ENCODE results near the gene SPCS3.
A peak's percentile ranks its signal among the peaks of the same experiment; 100 is the strongest.
"Not testable (repeated sequence)": the region's sequence is repeated elsewhere in the genome, so short reads cannot be mapped to it uniquely, and the experiment has no call there.

Gene SPCS3

DNA sequence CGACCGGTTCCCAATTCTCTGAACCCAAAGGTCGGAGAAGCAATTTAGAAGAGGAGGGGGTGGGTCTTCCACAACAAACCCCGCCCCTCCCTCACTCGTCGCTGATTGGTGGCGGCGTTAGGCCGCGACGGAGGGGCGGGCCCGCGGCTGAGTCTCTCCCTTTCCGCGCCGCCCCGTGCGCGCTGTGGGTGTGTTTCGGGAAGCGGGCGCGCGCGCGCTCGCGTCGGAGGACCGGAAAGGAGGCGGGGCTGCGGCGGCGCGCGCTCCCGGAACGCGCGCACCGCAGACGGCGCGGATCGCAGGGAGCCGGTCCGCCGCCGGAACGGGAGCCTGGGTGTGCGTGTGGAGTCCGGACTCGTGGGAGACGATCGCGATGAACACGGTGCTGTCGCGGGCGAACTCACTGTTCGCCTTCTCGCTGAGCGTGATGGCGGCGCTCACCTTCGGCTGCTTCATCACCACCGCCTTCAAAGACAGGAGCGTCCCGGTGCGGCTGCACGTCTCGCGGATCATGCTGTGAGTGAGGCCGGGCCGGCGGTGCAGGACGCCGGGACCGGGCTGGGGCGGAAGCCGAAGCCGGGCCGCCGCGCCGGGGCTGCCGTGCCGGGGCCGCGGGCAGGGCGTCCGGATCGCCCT lies at the start of gene SPCS3:
Gene SPCS3, plus strand, starts transcription at position 263 of the 636 bp plus-strand sequence. Its CDS starts 111 bp downstream, at position 374.
- Histone ChIP-seq H3K9ac (ENCODE audit: insufficient read length) (peak within 1 kb of the TSS; percentile 88), H3K36me3 (ENCODE audit: insufficient read depth, low read length) (no peaks in the 10 kb centered on the region), H3K4me3 (peak within 1 kb of the TSS; percentile 96), H3K27ac (peak within 1 kb of the TSS; percentile 86), H3K9me3 (ENCODE audit: low read depth, low read length) (no peaks in the 10 kb centered on the region)
- TF ChIP-seq EZH2 (IDR thresholded peaks at IDR 0.05) (no peak), FOXP2 (optimal IDR thresholded peaks at IDR 0.05; ENCODE audit: control extremely low read depth, extremely low read length, insufficient read depth) (peak; percentile 23), POLR2AphosphoS5 (IDR thresholded peaks at IDR 0.05; ENCODE audit: borderline replicate concordance, low read depth, low read length) (peak; percentile 89)
- DNase-seq (ENCODE audit: low read depth, low spot score) = no peak

DNA sequence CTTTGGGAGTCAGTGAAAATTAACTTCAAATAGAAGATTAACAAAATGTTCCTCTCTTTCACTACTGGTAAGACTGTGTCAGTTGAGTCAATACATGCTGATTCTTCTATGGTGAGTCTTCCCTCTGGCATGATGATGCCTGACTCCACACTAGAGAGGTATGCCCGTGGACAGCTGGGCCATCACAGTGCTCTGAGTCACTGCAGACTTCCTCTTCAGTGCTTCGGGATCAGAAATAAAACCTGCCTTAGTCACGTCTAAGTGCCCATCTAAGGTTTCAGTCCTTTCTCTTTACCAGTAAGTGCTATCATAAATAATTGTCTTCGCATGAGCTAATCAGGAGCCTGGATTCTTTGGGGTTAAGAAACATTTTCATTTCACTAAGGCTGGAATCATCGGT lies 49.1 kb upstream of the SPCS3 start:
- no peak for DNase-seq (ENCODE audit: low read depth, low spot score)
- Histone ChIP-seq H3K4me3 (no peak overlapping the region), H3K36me3 (ENCODE audit: insufficient read depth, low read length) (no peaks in the 10 kb centered on the region), H3K9ac (ENCODE audit: insufficient read length) (no peak overlapping the region), H3K27ac (no peak overlapping the region), H3K9me3 (ENCODE audit: low read depth, low read length) (no peaks in the 10 kb centered on the region)
- TF ChIP-seq POLR2AphosphoS5 (IDR thresholded peaks at IDR 0.05; ENCODE audit: borderline replicate concordance, low read depth, low read length) (no peak), EZH2 (IDR thresholded peaks at IDR 0.05) (no peak)

DNA sequence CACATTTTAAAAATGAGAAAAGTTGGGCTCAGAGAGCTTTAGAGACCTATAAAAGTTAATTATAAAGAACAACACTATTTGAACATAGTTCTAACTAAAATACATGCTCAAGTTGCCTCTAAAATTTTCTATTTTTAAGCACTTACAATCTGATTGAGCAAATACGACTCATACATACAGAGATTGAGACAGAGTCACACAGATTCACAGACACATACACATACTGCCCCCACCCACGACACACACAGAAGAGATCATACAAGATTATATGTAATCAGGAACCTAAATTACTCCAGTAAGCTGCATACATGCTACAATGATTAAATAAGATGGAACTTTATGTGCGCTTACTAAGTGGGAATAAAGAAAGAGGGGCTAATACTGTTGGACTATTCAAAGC lies 48.0 kb upstream of the SPCS3 start:
- H3K27ac ChIP-seq = no peak overlapping the region
- no peaks in the 10 kb centered on the region for H3K36me3 ChIP-seq (ENCODE audit: insufficient read depth, low read length)
- H3K9me3 ChIP-seq (ENCODE audit: low read depth, low read length) = no peaks in the 10 kb centered on the region
- no peak overlapping the region for H3K9ac ChIP-seq (ENCODE audit: insufficient read length)
- DNase-seq (ENCODE audit: low read depth, low spot score) = no peak
- TF ChIP-seq FOXP2 (optimal IDR thresholded peaks at IDR 0.05; ENCODE audit: control extremely low read depth, extremely low read length, insufficient read depth) (no peak), EZH2 (IDR thresholded peaks at IDR 0.05) (no peak), POLR2AphosphoS5 (IDR thresholded peaks at IDR 0.05; ENCODE audit: borderline replicate concordance, low read depth, low read length) (no peak)
- no peak overlapping the region for H3K4me3 ChIP-seq

DNA sequence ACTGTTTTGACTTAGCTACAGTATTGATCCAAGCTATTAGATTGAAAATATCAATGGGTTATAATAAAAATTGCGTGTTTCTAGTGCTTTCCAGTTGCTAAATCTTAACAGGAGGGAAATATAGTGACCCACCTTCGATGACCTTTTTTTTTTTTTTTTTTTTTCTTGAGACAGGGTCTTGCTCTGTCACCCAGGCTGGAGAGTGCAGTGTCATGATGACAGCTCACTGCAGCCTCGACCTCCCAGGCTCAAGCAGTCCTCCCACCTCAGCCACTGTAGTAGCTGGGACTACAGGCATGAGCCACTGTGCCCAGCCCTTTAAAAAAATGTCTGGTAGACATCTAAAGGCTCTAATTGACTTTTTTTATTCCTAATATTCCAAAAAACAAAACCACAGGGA lies 47.0 kb upstream of the SPCS3 start:
- H3K9ac ChIP-seq (ENCODE audit: insufficient read length) = no peak overlapping the region
- H3K27ac ChIP-seq = no peak overlapping the region
- H3K36me3 ChIP-seq (ENCODE audit: insufficient read depth, low read length) = no peaks in the 10 kb centered on the region
- TF ChIP-seq POLR2AphosphoS5 (IDR thresholded peaks at IDR 0.05; ENCODE audit: borderline replicate concordance, low read depth, low read length) (no peak), EZH2 (IDR thresholded peaks at IDR 0.05) (no peak), FOXP2 (optimal IDR thresholded peaks at IDR 0.05; ENCODE audit: control extremely low read depth, extremely low read length, insufficient read depth) (no peak)
- DNase-seq (ENCODE audit: low read depth, low spot score) = no peak
- no peaks in the 10 kb centered on the region for H3K9me3 ChIP-seq (ENCODE audit: low read depth, low read length)
- no peak overlapping the region for H3K4me3 ChIP-seq

DNA sequence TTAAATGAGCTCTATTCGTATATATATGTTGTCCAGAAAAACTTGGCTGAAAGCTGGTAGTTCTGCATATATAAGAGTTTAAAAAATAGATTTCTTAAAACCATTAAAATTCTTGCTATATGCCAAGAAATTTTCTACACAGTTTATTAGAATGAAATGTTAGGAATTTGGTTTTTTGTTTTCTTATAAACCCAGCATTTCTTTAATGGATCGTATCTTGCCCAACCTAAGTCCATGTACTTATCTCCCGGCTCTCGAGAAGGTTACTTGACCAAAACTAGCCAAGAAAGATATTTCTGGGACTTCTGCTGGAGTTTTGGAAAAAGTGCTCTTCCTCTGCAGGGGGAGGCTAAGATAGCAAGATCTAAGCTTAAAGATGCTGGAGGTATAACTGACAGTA lies 46.0 kb upstream of the SPCS3 start:
- no peaks in the 10 kb centered on the region for H3K36me3 ChIP-seq (ENCODE audit: insufficient read depth, low read length)
- TF ChIP-seq POLR2AphosphoS5 (IDR thresholded peaks at IDR 0.05; ENCODE audit: borderline replicate concordance, low read depth, low read length) (no peak), FOXP2 (optimal IDR thresholded peaks at IDR 0.05; ENCODE audit: control extremely low read depth, extremely low read length, insufficient read depth) (no peak), EZH2 (IDR thresholded peaks at IDR 0.05) (no peak)
- H3K9ac ChIP-seq (ENCODE audit: insufficient read length) = no peak overlapping the region
- no peak overlapping the region for H3K4me3 ChIP-seq
- DNase-seq (ENCODE audit: low read depth, low spot score) = no peak
- H3K9me3 ChIP-seq (ENCODE audit: low read depth, low read length) = no peaks in the 10 kb centered on the region
- H3K27ac ChIP-seq = no peak overlapping the region

DNA sequence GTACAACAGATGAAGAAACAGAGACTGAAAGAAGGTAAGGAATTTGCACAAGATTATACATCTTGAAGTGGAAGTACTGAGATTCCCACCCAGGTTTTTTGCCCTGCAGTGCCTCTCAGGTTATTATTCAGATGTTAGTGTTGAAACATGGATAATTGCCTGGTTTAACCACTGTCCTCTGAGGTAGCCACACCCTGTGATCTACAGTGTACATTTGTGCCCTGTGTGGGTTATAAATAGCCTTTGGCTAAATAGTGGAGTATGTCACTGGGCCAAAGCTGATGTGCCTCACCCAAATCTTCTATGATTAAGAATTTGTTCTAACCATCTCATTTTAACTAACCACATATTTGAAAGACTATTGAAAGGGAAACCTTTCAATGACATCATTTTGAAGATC lies 45.3 kb upstream of the SPCS3 start:
- no peak for DNase-seq (ENCODE audit: low read depth, low spot score)
- TF ChIP-seq POLR2AphosphoS5 (IDR thresholded peaks at IDR 0.05; ENCODE audit: borderline replicate concordance, low read depth, low read length) = no peak
- no peak for TF ChIP-seq EZH2 (IDR thresholded peaks at IDR 0.05)
- TF ChIP-seq FOXP2 (optimal IDR thresholded peaks at IDR 0.05; ENCODE audit: control extremely low read depth, extremely low read length, insufficient read depth) = no peak
- no peak overlapping the region for H3K4me3 ChIP-seq
- H3K9me3 ChIP-seq (ENCODE audit: low read depth, low read length) = no peaks in the 10 kb centered on the region
- H3K36me3 ChIP-seq (ENCODE audit: insufficient read depth, low read length) = no peaks in the 10 kb centered on the region
- H3K9ac ChIP-seq (ENCODE audit: insufficient read length) = no peak overlapping the region
- no peak overlapping the region for H3K27ac ChIP-seq

DNA sequence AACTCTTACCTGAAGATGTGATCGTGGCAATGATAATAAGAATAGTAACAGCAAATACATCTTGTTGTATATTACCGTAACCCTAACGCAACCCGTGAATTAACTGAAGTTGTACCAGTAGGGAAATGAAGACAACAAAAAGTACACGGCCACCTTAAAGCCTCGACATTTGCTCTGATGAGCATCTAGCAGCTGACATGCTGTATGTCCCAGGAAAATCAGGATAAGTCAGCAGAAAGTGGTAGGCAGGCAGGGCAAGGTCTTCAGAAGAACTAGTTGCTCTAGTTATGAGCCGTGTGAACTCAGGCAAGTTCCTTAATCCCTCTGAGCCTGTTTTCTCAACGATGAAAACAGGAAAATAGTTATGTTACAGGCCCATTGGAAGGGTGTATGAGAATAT lies 43.1 kb upstream of the SPCS3 start:
- Histone ChIP-seq H3K9me3 (ENCODE audit: low read depth, low read length) (no peaks in the 10 kb centered on the region), H3K9ac (ENCODE audit: insufficient read length) (no peak overlapping the region), H3K27ac (no peak overlapping the region), H3K36me3 (ENCODE audit: insufficient read depth, low read length) (no peaks in the 10 kb centered on the region), H3K4me3 (no peak overlapping the region)
- DNase-seq (ENCODE audit: low read depth, low spot score) = no peak
- no peak for TF ChIP-seq FOXP2 (optimal IDR thresholded peaks at IDR 0.05; ENCODE audit: control extremely low read depth, extremely low read length, insufficient read depth)
- TF ChIP-seq EZH2 (IDR thresholded peaks at IDR 0.05) = no peak
- TF ChIP-seq POLR2AphosphoS5 (IDR thresholded peaks at IDR 0.05; ENCODE audit: borderline replicate concordance, low read depth, low read length) = no peak

DNA sequence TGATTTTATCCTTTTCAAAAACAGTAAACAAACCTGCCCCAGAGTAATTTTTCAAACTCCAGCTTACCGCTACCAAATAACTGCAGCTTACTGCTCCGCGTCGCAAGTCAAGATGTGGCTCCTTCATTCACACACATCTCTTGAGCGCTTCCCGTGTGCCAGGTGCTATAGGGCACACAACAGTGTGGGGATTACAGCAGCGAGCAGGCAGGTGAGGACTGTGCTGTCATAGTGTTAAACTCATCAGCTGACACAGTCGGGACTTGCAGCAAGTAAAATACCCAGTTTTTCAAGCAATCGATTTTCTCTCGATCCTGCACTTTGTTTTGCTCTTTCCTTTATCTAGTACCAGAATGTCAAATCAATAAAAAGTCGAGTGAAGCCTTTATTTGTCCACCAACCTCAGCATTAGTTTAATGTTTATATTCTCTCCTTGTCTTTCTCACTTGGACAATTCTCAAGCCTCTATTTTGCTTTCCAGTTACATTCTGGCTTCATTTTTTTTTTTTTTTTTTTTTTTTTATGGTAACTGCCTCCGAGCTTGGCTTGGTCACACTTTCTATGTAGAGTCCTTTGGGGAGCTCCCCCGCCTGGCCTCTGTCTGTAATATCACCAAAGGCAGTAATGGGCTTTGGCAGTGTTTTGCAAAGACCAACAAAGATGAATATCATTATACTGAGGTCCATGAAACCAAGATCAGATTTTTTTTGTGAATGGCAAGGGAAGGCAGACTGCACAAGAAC lies 42.4 kb upstream of the SPCS3 start:
- no peaks in the 10 kb centered on the region for H3K36me3 ChIP-seq (ENCODE audit: insufficient read depth, low read length)
- H3K4me3 ChIP-seq = no peak overlapping the region
- H3K9me3 ChIP-seq (ENCODE audit: low read depth, low read length) = no peaks in the 10 kb centered on the region
- no peak for DNase-seq (ENCODE audit: low read depth, low spot score)
- TF ChIP-seq FOXP2 (optimal IDR thresholded peaks at IDR 0.05; ENCODE audit: control extremely low read depth, extremely low read length, insufficient read depth) (no peak), EZH2 (IDR thresholded peaks at IDR 0.05) (no peak), POLR2AphosphoS5 (IDR thresholded peaks at IDR 0.05; ENCODE audit: borderline replicate concordance, low read depth, low read length) (no peak)
- no peak overlapping the region for H3K27ac ChIP-seq
- H3K9ac ChIP-seq (ENCODE audit: insufficient read length) = no peak overlapping the region

DNA sequence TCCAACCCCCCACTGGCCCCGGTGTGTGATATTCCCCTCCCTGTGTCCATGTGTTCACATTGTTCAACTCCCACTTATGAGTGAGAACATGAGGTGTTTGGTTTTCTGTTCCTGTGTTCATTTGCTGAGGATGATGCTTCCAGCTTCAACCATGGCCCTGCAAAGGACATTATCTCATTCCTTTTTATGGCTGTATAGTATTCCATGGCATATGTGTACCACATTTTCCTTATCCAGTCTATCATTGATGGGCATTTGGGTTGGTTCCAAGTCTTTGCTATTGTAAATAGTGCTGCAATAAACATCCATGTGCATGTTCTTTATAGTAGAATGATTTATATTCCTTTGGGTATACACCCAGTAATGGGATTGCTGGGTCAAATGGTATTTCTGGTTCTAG lies 40.2 kb upstream of the SPCS3 start:
- not testable (repeated sequence) for H3K4me3 ChIP-seq; H3K9me3 ChIP-seq (ENCODE audit: low read depth, low read length); H3K9ac ChIP-seq (ENCODE audit: insufficient read length); DNase-seq (ENCODE audit: low read depth, low spot score); H3K36me3 ChIP-seq (ENCODE audit: insufficient read depth, low read length); H3K27ac ChIP-seq

All from SK-N-MC (cell line).